Progenitor cell of endocrine pancreas (in vitro differentiated cells): ENCODE measurements around the gene BLVRB. TPM values are rescaled to one million over a fixed set of nuclear protein-coding genes. Genes with fewer than 3 reads are reported as not detected.
"Not testable (repeated sequence)": the region's sequence is repeated elsewhere in the genome, so short reads cannot be mapped to it uniquely, and the experiment has no call there.

Source experiments
- DNase-seq: peaks from one replicate; pipeline ENCODE4 v3.0.0; 2021; ENCODE audit warnings: low spot score; ENCODE audit not compliant: unreplicated experiment
- H3K27ac Mint-ChIP-seq: 2 replicates; pipeline ENCODE4 v1.8.0; 2021; ENCODE audit warnings: mild to moderate bottlenecking, moderate library complexity, mixed read lengths
- H3K27me3 Mint-ChIP-seq: 2 replicates; pipeline ENCODE4 v1.8.0; 2021; ENCODE audit warnings: mixed read lengths
- H3K36me3 Mint-ChIP-seq: 2 replicates; pipeline ENCODE4 v1.8.0; 2022; ENCODE audit warnings: mixed read lengths; ENCODE audit not compliant: insufficient read depth
- H3K4me1 Mint-ChIP-seq: 2 replicates; pipeline ENCODE4 v1.8.0; 2021; ENCODE audit warnings: low read depth, mixed read lengths
- H3K4me3 Mint-ChIP-seq: 2 replicates; pipeline ENCODE4 v1.8.0; 2021; ENCODE audit warnings: low read depth, mild to moderate bottlenecking, moderate library complexity, mixed read lengths
- H3K9me3 Mint-ChIP-seq: 2 replicates; pipeline ENCODE4 v1.8.0; 2021; ENCODE audit warnings: low read depth, mixed read lengths
- CTCF ChIP-seq: fragments of 200-600 bp; sonication (generic); IDR thresholded peaks from one replicate; pipeline ENCODE4 v1.5.0; 2021; ENCODE audit warnings: antibody characterized with exemption, mild to moderate bottlenecking; ENCODE audit not compliant: unreplicated experiment
- total RNA-seq: library from RNA; stranded (reverse); gene quantifications from 2 replicates; pipeline ENCODE4 v1.2.1, GENCODE V29; 2021

The BLVRB gene
- total RNA-seq, 1 donor from 2014 or later: 14.0 TPM

- Mint-ChIP-seq H3K4me1 (peaks cover 13% of the 10 kb centered on the region), H3K36me3 (no peaks in the 10 kb centered on the region), H3K4me3 (no peak overlapping the region), H3K27ac (peak overlapping the region; percentile 37), H3K9me3 (no peaks in the 10 kb centered on the region), H3K27me3 (peaks cover 9% of the 10 kb centered on the region)
- DNase-seq: no peak
- no peak for TF ChIP-seq CTCF
Measured at GRCh38 chr19:40461669-40462221, 3.8 kb downstream of the BLVRB start.

GRCh38 chr19:40460185-40460584 lies 5.4 kb downstream of the BLVRB start:
- TF ChIP-seq CTCF: no peak
- no peak for DNase-seq
- H3K36me3 Mint-ChIP-seq: no peaks in the 10 kb centered on the region
- no peaks in the 10 kb centered on the region for H3K27me3 Mint-ChIP-seq
- no peaks in the 10 kb centered on the region for H3K9me3 Mint-ChIP-seq
- no peak overlapping the region for H3K4me3 Mint-ChIP-seq
- peaks cover 4% of the 10 kb centered on the region for H3K4me1 Mint-ChIP-seq
- no peak overlapping the region for H3K27ac Mint-ChIP-seq

GRCh38 chr19:40458597-40458974 lies 7.0 kb downstream of the BLVRB start:
- Mint-ChIP-seq H3K36me3 (no peaks in the 10 kb centered on the region), H3K4me1 (no peaks in the 10 kb centered on the region), H3K9me3 (no peaks in the 10 kb centered on the region), H3K27me3 (no peaks in the 10 kb centered on the region), H3K27ac (no peak overlapping the region), H3K4me3 (no peak overlapping the region)
- DNase-seq: no peak
- no peak for TF ChIP-seq CTCF

GRCh38 chr19:40457953-40458596 lies 7.5 kb downstream of the BLVRB start:
- H3K27ac Mint-ChIP-seq: no peak overlapping the region

GRCh38 chr19:40457048-40457447 lies 8.5 kb downstream of the BLVRB start:
- no peaks in the 10 kb centered on the region for H3K9me3 Mint-ChIP-seq
- peaks cover 1% of the 10 kb centered on the region for H3K4me1 Mint-ChIP-seq

More at GRCh38 chr19:40457953-40458596, 7.5 kb downstream of the BLVRB start:
- TF ChIP-seq CTCF: no peak
- Mint-ChIP-seq H3K27me3 (no peaks in the 10 kb centered on the region), H3K4me3 (no peak overlapping the region), H3K36me3 (no peaks in the 10 kb centered on the region), H3K9me3 (no peaks in the 10 kb centered on the region), H3K4me1 (peaks cover 1% of the 10 kb centered on the region)
- no peak for DNase-seq

GRCh38 chr19:40453943-40454342 lies 11.6 kb downstream of the BLVRB start:
- H3K36me3 Mint-ChIP-seq, H3K27ac Mint-ChIP-seq, DNase-seq, H3K4me1 Mint-ChIP-seq, H3K4me3 Mint-ChIP-seq, H3K27me3 Mint-ChIP-seq, H3K9me3 Mint-ChIP-seq: not testable (repeated sequence)

More at GRCh38 chr19:40457048-40457447, 8.5 kb downstream of the BLVRB start:
- TF ChIP-seq CTCF: no peak
- H3K36me3 Mint-ChIP-seq: no peaks in the 10 kb centered on the region
- H3K27me3 Mint-ChIP-seq: no peaks in the 10 kb centered on the region
- H3K4me3 Mint-ChIP-seq: no peak overlapping the region
- no peak for DNase-seq
- no peak overlapping the region for H3K27ac Mint-ChIP-seq
